ENCODE results near the gene C17orf78.
"Not testable (repeated sequence)": the region's sequence is repeated elsewhere in the genome, so short reads cannot be mapped to it uniquely, and the experiment has no call there.

Gene C17orf78

GRCh38 chr17:37405955-37406634 lies 30.3 kb downstream of the C17orf78 start:
- peak overlapping the region; percentile 99 for H3K4me3 Mint-ChIP-seq
- H3K27ac Mint-ChIP-seq, result peak overlapping the region; percentile 98
- peak; percentile 56 for ATAC-seq
- H3K9me3 Mint-ChIP-seq, result no peaks in the 10 kb centered on the region
- H3K27me3 Mint-ChIP-seq, result no peaks in the 10 kb centered on the region
- H3K4me1 Mint-ChIP-seq, result peaks cover 42% of the 10 kb centered on the region
- H3K36me3 Mint-ChIP-seq, result peaks cover 11% of the 10 kb centered on the region

GRCh38 chr17:37406635-37407461 lies 31.1 kb downstream of the C17orf78 start, which contains the start of the genes ACACA and TADA2A:
ACACA (minus strand) TSS chr17:37406836; CDS start chr17:37406299, 537 bp downstream.
TADA2A (plus strand) TSS chr17:37406886; CDS start chr17:37411366, 4,480 bp downstream.
- peaks cover 42% of the 10 kb centered on the region for H3K4me1 Mint-ChIP-seq
- peaks cover 19% of the 10 kb centered on the region for H3K36me3 Mint-ChIP-seq
- no peaks in the 10 kb centered on the region for H3K27me3 Mint-ChIP-seq
- H3K4me3 Mint-ChIP-seq, result peak within 1 kb of the TSS; percentile 99
- H3K27ac Mint-ChIP-seq, result peak within 1 kb of the TSS; percentile 98
- peak; percentile 99 for ATAC-seq
- no peaks in the 10 kb centered on the region for H3K9me3 Mint-ChIP-seq

GRCh38 chr17:37408145-37408479 lies 32.3 kb downstream of the C17orf78 start:
- Mint-ChIP-seq H3K27ac (peak overlapping the region; percentile 98), H3K4me1 (peaks cover 40% of the 10 kb centered on the region), H3K4me3 (peak overlapping the region; percentile 86), H3K36me3 (peaks cover 26% of the 10 kb centered on the region)
- not testable (repeated sequence) for H3K27me3 Mint-ChIP-seq, H3K9me3 Mint-ChIP-seq, ATAC-seq

GRCh38 chr17:37410357-37410756 lies 34.6 kb downstream of the C17orf78 start:
- H3K4me3 Mint-ChIP-seq, result no peak overlapping the region
- H3K9me3 Mint-ChIP-seq, result no peaks in the 10 kb centered on the region
- ATAC-seq, result no peak
- H3K36me3 Mint-ChIP-seq, result peaks cover 42% of the 10 kb centered on the region
- no peaks in the 10 kb centered on the region for H3K27me3 Mint-ChIP-seq
- peak overlapping the region; percentile 40 for H3K27ac Mint-ChIP-seq
- H3K4me1 Mint-ChIP-seq, result peaks cover 42% of the 10 kb centered on the region

GRCh38 chr17:37413875-37414519 lies 38.2 kb downstream of the C17orf78 start:
- Mint-ChIP-seq H3K36me3 (peaks cover 54% of the 10 kb centered on the region), H3K9me3 (no peaks in the 10 kb centered on the region), H3K27me3 (no peaks in the 10 kb centered on the region), H3K4me1 (peaks cover 22% of the 10 kb centered on the region), H3K27ac (peak overlapping the region; percentile 11), H3K4me3 (no peak overlapping the region)
- peak; percentile 59 for ATAC-seq

- peaks cover 51% of the 10 kb centered on the region for H3K36me3 Mint-ChIP-seq
- H3K4me3 Mint-ChIP-seq, result no peak overlapping the region
- H3K27ac Mint-ChIP-seq, result no peak overlapping the region
- H3K27me3 Mint-ChIP-seq, result no peaks in the 10 kb centered on the region
- peaks cover 16% of the 10 kb centered on the region for H3K4me1 Mint-ChIP-seq
- H3K9me3 Mint-ChIP-seq, result no peaks in the 10 kb centered on the region
- ATAC-seq, result no peak
These were observed 42.1 kb downstream of the C17orf78 start for GRCh38 chr17:37417852-37418251.

- Mint-ChIP-seq H3K36me3 (peaks cover 32% of the 10 kb centered on the region), H3K27me3 (no peaks in the 10 kb centered on the region), H3K4me3 (no peak overlapping the region), H3K9me3 (no peaks in the 10 kb centered on the region), H3K4me1 (no peaks in the 10 kb centered on the region), H3K27ac (no peak overlapping the region)
- no peak for ATAC-seq
These were observed 47.3 kb downstream of the C17orf78 start for GRCh38 chr17:37422971-37423625.

- ATAC-seq, result no peak
- Mint-ChIP-seq H3K9me3 (no peaks in the 10 kb centered on the region), H3K27me3 (no peaks in the 10 kb centered on the region), H3K36me3 (peaks cover 30% of the 10 kb centered on the region), H3K4me1 (peaks cover 3% of the 10 kb centered on the region), H3K27ac (no peak overlapping the region), H3K4me3 (no peak overlapping the region)
These were observed 49.5 kb downstream of the C17orf78 start for GRCh38 chr17:37425268-37425667.

GRCh38 chr17:37429039-37429438 lies 53.3 kb downstream of the C17orf78 start:
- Mint-ChIP-seq H3K9me3 (no peaks in the 10 kb centered on the region), H3K4me3 (no peak overlapping the region), H3K4me1 (peaks cover 4% of the 10 kb centered on the region), H3K27ac (no peak overlapping the region), H3K27me3 (no peaks in the 10 kb centered on the region), H3K36me3 (peaks cover 29% of the 10 kb centered on the region)
- ATAC-seq, result no peak

GRCh38 chr17:37429453-37429852 lies 53.7 kb downstream of the C17orf78 start:
- H3K4me3 Mint-ChIP-seq, result no peak overlapping the region
- H3K4me1 Mint-ChIP-seq, result peaks cover 4% of the 10 kb centered on the region
- H3K27ac Mint-ChIP-seq, result no peak overlapping the region
- H3K27me3 Mint-ChIP-seq, result no peaks in the 10 kb centered on the region
- H3K9me3 Mint-ChIP-seq, result no peaks in the 10 kb centered on the region
- no peak for ATAC-seq
- H3K36me3 Mint-ChIP-seq, result peaks cover 32% of the 10 kb centered on the region

GRCh38 chr17:37430051-37430627 lies 54.4 kb downstream of the C17orf78 start:
- no peak overlapping the region for H3K27ac Mint-ChIP-seq
- peaks cover 25% of the 10 kb centered on the region for H3K36me3 Mint-ChIP-seq
- no peak for ATAC-seq
- no peaks in the 10 kb centered on the region for H3K27me3 Mint-ChIP-seq
- H3K9me3 Mint-ChIP-seq, result no peaks in the 10 kb centered on the region
- peaks cover 4% of the 10 kb centered on the region for H3K4me1 Mint-ChIP-seq
- no peak overlapping the region for H3K4me3 Mint-ChIP-seq

- H3K4me1 Mint-ChIP-seq, result peaks cover 4% of the 10 kb centered on the region
- no peaks in the 10 kb centered on the region for H3K9me3 Mint-ChIP-seq
- H3K4me3 Mint-ChIP-seq, result no peak overlapping the region
- H3K27ac Mint-ChIP-seq, result no peak overlapping the region
- H3K27me3 Mint-ChIP-seq, result no peaks in the 10 kb centered on the region
- peaks cover 27% of the 10 kb centered on the region for H3K36me3 Mint-ChIP-seq
- ATAC-seq, result no peak
These were observed 56.9 kb downstream of the C17orf78 start for GRCh38 chr17:37432671-37433070.

GRCh38 chr17:37438141-37438540 lies 62.4 kb downstream of the C17orf78 start:
- Mint-ChIP-seq H3K36me3 (peaks cover 41% of the 10 kb centered on the region), H3K27me3 (no peaks in the 10 kb centered on the region), H3K27ac (no peak overlapping the region), H3K4me1 (peaks cover 6% of the 10 kb centered on the region), H3K4me3 (no peak overlapping the region), H3K9me3 (no peaks in the 10 kb centered on the region)
- ATAC-seq, result no peak

GRCh38 chr17:37440424-37440823 lies 64.6 kb downstream of the C17orf78 start:
- H3K9me3 Mint-ChIP-seq, result no peaks in the 10 kb centered on the region
- H3K36me3 Mint-ChIP-seq, result peaks cover 52% of the 10 kb centered on the region
- H3K27ac Mint-ChIP-seq, result no peak overlapping the region
- H3K4me3 Mint-ChIP-seq, result no peak overlapping the region
- no peak for ATAC-seq
- H3K27me3 Mint-ChIP-seq, result no peaks in the 10 kb centered on the region
- peaks cover 6% of the 10 kb centered on the region for H3K4me1 Mint-ChIP-seq
